ENCODE data around the gene ZYG11A.

- TF ChIP-seq, protein P1, sequence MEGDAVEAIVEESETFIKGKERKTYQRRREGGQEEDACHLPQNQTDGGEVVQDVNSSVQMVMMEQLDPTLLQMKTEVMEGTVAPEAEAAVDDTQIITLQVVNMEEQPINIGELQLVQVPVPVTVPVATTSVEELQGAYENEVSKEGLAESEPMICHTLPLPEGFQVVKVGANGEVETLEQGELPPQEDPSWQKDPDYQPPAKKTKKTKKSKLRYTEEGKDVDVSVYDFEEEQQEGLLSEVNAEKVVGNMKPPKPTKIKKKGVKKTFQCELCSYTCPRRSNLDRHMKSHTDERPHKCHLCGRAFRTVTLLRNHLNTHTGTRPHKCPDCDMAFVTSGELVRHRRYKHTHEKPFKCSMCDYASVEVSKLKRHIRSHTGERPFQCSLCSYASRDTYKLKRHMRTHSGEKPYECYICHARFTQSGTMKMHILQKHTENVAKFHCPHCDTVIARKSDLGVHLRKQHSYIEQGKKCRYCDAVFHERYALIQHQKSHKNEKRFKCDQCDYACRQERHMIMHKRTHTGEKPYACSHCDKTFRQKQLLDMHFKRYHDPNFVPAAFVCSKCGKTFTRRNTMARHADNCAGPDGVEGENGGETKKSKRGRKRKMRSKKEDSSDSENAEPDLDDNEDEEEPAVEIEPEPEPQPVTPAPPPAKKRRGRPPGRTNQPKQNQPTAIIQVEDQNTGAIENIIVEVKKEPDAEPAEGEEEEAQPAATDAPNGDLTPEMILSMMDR (IDR thresholded peaks at IDR 0.05; ENCODE audit: insufficient read depth, low read depth, low read length), result no peak
- TF ChIP-seq EZH2 (IDR thresholded peaks at IDR 0.05; ENCODE audit: insufficient read depth, low read length), result no peak
Observed at GRCh38 chr1:52850951-52851350, 8.4 kb downstream of the ZYG11A start.

All from astrocyte (in vitro differentiated cells and primary cell).